Cardiac muscle cell (in vitro differentiated cells and primary cell): ENCODE results near the gene RHBDD3. TPM values are rescaled to one million over a fixed set of nuclear protein-coding genes. Genes with fewer than 3 reads are reported as not detected.

Experiments used
- DNase-seq, 2 donors: peaks; one replicate each; pipeline versions ENCODE4 v3.0.0 to v3.0.0-alpha.2; 2010 to 2017; ENCODE audit warnings: low read depth in 1 of 2, low spot score in 1 of 2
- H3K27ac ChIP-seq: fragments of 200-600 bp; sonication (generic); 2 replicates; pipeline ENCODE4 v1.5.1; 2016
- H3K27me3 ChIP-seq: fragments of 200-600 bp; sonication (generic); 2 replicates; pipeline ENCODE4 v1.6.0; 2016; ENCODE audit warnings: control low read depth
- H3K36me3 ChIP-seq: fragments of 200-600 bp; sonication (generic); 2 replicates; pipeline ENCODE4 v1.5.1; 2016; ENCODE audit warnings: control low read depth
- H3K4me1 ChIP-seq: fragments of 200-600 bp; sonication (generic); 2 replicates; pipeline ENCODE4 v1.8.1; 2017; ENCODE audit warnings: low read depth, mild to moderate bottlenecking, mixed run types
- H3K4me3 ChIP-seq: fragments of 200-600 bp; sonication (generic); 2 replicates; pipeline ENCODE4 v1.5.1; 2016; ENCODE audit warnings: mild to moderate bottlenecking
- H3K9me3 ChIP-seq: fragments of 200-600 bp; sonication (generic); 2 replicates; pipeline ENCODE4 v1.5.1; 2017; ENCODE audit warnings: low read depth, mild to moderate bottlenecking, control low read depth
- CTCF ChIP-seq: IDR thresholded peaks from 2 replicates; pipeline ENCODE4 v1.5.1; 2012; ENCODE audit warnings: low read depth, mild to moderate bottlenecking, low read length
- polyA plus RNA-seq: library from polyadenylated mRNA; unstranded; fragments of >200 nt; fragmentation: Nextera tagmentation; extraction: Ambion mirVana; gene quantifications from 2 replicates; pipeline ENCODE4 v1.2.1, GENCODE V29; 2016
- total RNA-seq: library from RNA; depleted of rRNA; stranded (reverse); fragments of >200 nt; gene quantifications from 2 replicates; pipeline ENCODE4 v1.2.3, GENCODE V29; 2016

RHBDD3 gene
- total and polyA plus RNA-seq, 2 experiments from 2014 or later, result 80.4 to 88.6 TPM

- Histone ChIP-seq H3K4me3 (no peak overlapping the region), H3K27ac (no peak overlapping the region), H3K9me3 (no peaks in the 10 kb centered on the region), H3K27me3 (peaks cover 22% of the 10 kb centered on the region), H3K4me1 (peaks cover 13% of the 10 kb centered on the region), H3K36me3 (no peaks in the 10 kb centered on the region)
- TF ChIP-seq CTCF, result no peak
- no peak for DNase-seq
These were observed 42.5 kb upstream of the RHBDD3 start for GRCh38 chr22:29310065-29310862.

- H3K9me3 ChIP-seq, result no peaks in the 10 kb centered on the region
- peak in 1 of 2 donors; percentile 51 for DNase-seq
- TF ChIP-seq CTCF, result no peak
- H3K4me1 ChIP-seq, result peaks cover 13% of the 10 kb centered on the region
- no peaks in the 10 kb centered on the region for H3K36me3 ChIP-seq
- H3K4me3 ChIP-seq, result no peak overlapping the region
- H3K27me3 ChIP-seq, result peaks cover 14% of the 10 kb centered on the region
- H3K27ac ChIP-seq, result no peak overlapping the region
These were observed 41.7 kb upstream of the RHBDD3 start for GRCh38 chr22:29309332-29310064.

- no peak for TF ChIP-seq CTCF
- H3K27me3 ChIP-seq, result peaks cover 8% of the 10 kb centered on the region
- no peak overlapping the region for H3K27ac ChIP-seq
- no peaks in the 10 kb centered on the region for H3K36me3 ChIP-seq
- H3K9me3 ChIP-seq, result no peaks in the 10 kb centered on the region
- peaks cover 13% of the 10 kb centered on the region for H3K4me1 ChIP-seq
- H3K4me3 ChIP-seq, result no peak overlapping the region
- peak in 1 of 2 donors; percentile 69 for DNase-seq
These were observed 41.0 kb upstream of the RHBDD3 start for GRCh38 chr22:29308791-29309262.

- no peak overlapping the region for H3K4me3 ChIP-seq
- no peaks in the 10 kb centered on the region for H3K36me3 ChIP-seq
- no peaks in the 10 kb centered on the region for H3K9me3 ChIP-seq
- no peak overlapping the region for H3K27ac ChIP-seq
- DNase-seq, result no peak
- no peak for TF ChIP-seq CTCF
- peaks cover 13% of the 10 kb centered on the region for H3K4me1 ChIP-seq
- H3K27me3 ChIP-seq, result peaks cover 2% of the 10 kb centered on the region
These were observed 40.5 kb upstream of the RHBDD3 start for GRCh38 chr22:29308148-29308790.

- peaks cover 13% of the 10 kb centered on the region for H3K4me1 ChIP-seq
- no peaks in the 10 kb centered on the region for H3K36me3 ChIP-seq
- no peaks in the 10 kb centered on the region for H3K9me3 ChIP-seq
- H3K4me3 ChIP-seq, result peak overlapping the region; percentile 81
- TF ChIP-seq CTCF, result no peak
- no peak for DNase-seq
- H3K27ac ChIP-seq, result no peak overlapping the region
- H3K27me3 ChIP-seq, result no peaks in the 10 kb centered on the region
These were observed 39.9 kb upstream of the RHBDD3 start for GRCh38 chr22:29307596-29308147.
